Upper lobe of left lung (tissue), 4 donors: ENCODE measurements around the gene FER.

Source experiments
- EP300 ChIP-seq, 4 donors: sonication (generic); formaldehyde crosslinking; IDR thresholded peaks; one replicate each; pipeline ENCODE4 v1.5.1; 2017; ENCODE audit warnings: antibody characterized with exemption in 4 of 4, control low read depth in 2 of 4
- POLR2A ChIP-seq, 4 donors: fragments of 450-650 bp; IDR thresholded peaks; one replicate each; pipeline ENCODE4 v1.5.1; 2016 to 2017; ENCODE audit warnings: antibody characterized with exemption in 4 of 4, mild to moderate bottlenecking in 2 of 4
- TF ChIP-seq, protein P1 (sequence below), 6 experiments: fragments of 450-650 bp in 4 of 6; fragments of 200-600 bp in 2 of 6; sonication (generic) in 2 of 6; IDR thresholded peaks; one replicate each; pipeline ENCODE4 v1.5.1; 2016 to 2019; ENCODE audit warnings: antibody characterized with exemption in 6 of 6

DNA sequence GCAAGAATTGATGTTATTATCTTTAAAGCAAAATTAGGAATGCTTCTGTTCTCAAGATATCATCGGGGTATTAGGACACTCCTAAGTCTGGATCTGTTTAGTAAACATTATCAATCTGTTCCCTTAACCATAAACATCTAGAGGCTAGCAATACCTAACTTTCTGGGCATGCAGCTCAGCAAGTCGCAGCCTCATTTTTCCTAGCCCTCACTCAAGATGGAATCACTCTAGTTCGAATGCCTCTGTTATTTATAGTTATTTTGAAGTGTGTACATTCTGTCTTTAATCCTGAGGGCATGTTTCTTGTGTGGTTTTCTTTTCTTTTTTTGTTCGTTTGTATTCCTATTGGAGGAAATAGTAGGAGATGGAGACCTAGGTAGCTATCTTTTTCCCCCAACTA lies 66.9 kb downstream of the FER start:
- TF ChIP-seq, protein P1, sequence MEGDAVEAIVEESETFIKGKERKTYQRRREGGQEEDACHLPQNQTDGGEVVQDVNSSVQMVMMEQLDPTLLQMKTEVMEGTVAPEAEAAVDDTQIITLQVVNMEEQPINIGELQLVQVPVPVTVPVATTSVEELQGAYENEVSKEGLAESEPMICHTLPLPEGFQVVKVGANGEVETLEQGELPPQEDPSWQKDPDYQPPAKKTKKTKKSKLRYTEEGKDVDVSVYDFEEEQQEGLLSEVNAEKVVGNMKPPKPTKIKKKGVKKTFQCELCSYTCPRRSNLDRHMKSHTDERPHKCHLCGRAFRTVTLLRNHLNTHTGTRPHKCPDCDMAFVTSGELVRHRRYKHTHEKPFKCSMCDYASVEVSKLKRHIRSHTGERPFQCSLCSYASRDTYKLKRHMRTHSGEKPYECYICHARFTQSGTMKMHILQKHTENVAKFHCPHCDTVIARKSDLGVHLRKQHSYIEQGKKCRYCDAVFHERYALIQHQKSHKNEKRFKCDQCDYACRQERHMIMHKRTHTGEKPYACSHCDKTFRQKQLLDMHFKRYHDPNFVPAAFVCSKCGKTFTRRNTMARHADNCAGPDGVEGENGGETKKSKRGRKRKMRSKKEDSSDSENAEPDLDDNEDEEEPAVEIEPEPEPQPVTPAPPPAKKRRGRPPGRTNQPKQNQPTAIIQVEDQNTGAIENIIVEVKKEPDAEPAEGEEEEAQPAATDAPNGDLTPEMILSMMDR (IDR thresholded peaks at IDR 0.05): no peak
- no peak for TF ChIP-seq EP300 (IDR thresholded peaks at IDR 0.05)
- no peak for TF ChIP-seq POLR2A (IDR thresholded peaks at IDR 0.05)
